Measurements from ENCODE around the gene RO60.

RO60 gene

GRCh38 chr1:193060406-193060805 is 994 bp downstream of the RO60 start:
- DNase-seq (ENCODE audit: low read depth in 2 of 3, low spot score in 2 of 3), result no peak

- no peak for DNase-seq (ENCODE audit: low read depth in 2 of 3, low spot score in 2 of 3)
Observed at GRCh38 chr1:193060938-193061337, 1.5 kb downstream of the RO60 start.

- DNase-seq (ENCODE audit: low read depth in 2 of 3, low spot score in 2 of 3), result no peak
Observed at GRCh38 chr1:193062698-193063463, 3.5 kb downstream of the RO60 start.

DNA sequence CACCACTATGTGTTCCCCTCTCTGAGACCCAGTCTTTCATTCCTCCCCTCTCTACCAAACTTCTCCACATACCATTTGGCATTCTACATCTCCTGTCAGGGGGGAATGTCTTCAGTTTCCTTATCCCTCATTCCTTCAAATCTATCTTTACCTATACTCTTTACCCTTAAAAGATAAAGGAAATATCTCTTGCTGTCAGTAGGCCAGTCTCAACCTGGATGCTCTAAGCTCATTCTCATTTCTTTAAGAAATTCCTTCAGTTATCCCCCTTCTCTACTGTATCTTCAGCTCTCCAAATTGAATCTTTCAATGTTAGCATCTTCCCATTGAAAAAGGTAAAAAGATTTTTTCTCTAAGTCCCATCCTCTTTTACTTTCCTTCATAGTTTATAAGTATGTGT is 6.5 kb downstream of the RO60 start:
- DNase-seq (ENCODE audit: low read depth in 2 of 3, low spot score in 2 of 3), result no peak

- no peak for DNase-seq (ENCODE audit: low read depth in 2 of 3, low spot score in 2 of 3)
Observed at GRCh38 chr1:193066606-193067005, 7.2 kb downstream of the RO60 start.

- no peak for DNase-seq (ENCODE audit: low read depth in 2 of 3, low spot score in 2 of 3)
Observed at GRCh38 chr1:193068013-193068412, 8.6 kb downstream of the RO60 start.

- DNase-seq (ENCODE audit: low read depth in 2 of 3, low spot score in 2 of 3), result no peak
Observed at GRCh38 chr1:193069748-193070385, 10.5 kb downstream of the RO60 start.

DNA sequence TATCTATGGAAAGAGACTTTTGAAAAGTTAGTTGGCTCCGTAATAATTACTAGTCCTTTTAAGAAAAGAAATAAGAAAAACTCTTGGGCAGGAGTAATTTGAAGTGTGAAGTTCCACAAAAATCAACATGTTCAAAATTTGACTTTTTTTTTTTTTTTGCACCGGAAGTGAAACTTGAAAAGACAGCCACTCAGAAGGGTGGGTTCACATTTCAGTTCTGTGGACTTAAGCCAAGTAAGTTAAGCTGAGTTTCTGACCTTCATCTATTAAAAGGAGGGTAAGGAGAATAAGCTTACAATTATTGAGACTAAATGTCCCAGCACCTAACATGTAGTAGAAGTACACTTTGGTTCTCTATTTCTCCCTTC is 11.0 kb downstream of the RO60 start:
- DNase-seq (ENCODE audit: low read depth in 2 of 3, low spot score in 2 of 3), result no peak

DNA sequence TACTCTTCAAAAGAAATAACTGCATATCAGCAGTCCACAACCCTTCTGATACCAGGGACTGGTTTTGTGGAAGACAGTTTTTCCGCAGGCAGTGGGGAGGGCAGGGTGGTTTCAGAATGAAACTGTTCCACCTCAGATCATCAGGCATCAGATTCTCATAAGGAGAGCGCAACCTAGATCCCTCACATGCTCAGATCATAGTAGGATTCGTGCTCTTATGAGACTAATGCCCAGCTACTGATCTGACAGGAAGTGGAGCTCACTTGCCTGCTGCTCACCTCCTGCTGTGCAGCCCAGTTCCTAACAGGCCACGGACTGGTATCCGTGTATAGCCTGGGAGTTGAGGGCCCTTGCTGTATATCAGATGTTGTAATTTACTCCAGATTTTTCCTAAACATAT is 11.5 kb downstream of the RO60 start:
- no peak for DNase-seq (ENCODE audit: low read depth in 2 of 3, low spot score in 2 of 3)

GRCh38 chr1:193077991-193078390 is 18.6 kb downstream of the RO60 start:
- DNase-seq (ENCODE audit: low read depth in 2 of 3, low spot score in 2 of 3), result no peak

DNA sequence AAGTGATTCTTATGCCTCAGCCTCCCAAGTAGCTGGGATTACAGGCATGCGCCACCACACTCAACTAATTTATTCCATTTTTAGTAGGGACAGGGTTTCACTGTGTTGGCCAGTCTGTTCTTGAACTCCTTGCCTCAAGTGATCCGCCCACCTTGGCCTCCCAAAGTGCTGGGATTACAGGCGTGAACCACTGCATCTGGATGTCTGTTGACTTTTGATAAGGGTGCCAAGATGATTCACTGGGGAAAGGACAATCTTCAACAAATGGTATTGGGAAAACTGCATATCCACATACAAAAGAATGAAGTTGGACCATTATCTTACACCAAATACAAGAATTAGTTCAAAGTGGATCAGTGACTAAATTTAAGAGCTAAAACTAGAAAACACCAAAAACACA is 19.8 kb downstream of the RO60 start:
- no peak for DNase-seq (ENCODE audit: low read depth in 2 of 3, low spot score in 2 of 3)

DNA sequence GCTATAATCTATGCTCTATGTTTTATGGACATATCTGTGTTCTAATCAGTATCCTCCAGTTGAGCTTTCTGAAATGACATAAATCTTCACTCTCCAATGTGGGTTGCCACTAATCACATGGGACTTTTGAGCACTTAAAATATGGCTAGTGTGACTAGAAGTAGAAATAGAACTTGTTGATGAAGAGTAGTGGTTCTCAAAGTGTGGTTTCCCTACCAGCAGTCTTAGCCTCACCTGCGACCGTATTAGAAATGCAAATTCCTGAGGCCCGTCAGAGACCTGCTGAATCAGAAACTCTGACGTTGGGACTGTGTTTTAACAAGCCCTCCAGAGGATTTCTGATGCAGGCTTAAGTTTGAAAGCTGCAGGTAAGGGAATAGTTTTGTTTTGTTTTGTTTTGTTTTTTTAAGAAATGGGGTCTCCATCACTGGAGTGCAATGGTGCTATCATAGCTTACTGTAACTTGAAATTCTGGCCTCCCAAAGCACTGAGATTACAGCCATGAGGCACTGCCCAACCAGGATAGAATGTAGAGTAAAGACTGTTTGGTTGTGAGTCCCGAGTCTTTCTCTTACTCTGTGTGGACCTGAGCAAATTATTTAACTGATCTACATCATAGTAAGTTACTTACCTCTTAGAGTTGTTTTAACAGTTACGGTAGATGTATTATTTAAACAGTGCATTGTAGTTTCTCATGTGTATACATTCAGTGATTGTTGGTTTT is 24.1 kb downstream of the RO60 start:
- no peak for DNase-seq (ENCODE audit: low read depth in 2 of 3, low spot score in 2 of 3)

- DNase-seq (ENCODE audit: low read depth in 2 of 3, low spot score in 2 of 3), result no peak
Observed at GRCh38 chr1:193085263-193085662, 25.9 kb downstream of the RO60 start.

DNA sequence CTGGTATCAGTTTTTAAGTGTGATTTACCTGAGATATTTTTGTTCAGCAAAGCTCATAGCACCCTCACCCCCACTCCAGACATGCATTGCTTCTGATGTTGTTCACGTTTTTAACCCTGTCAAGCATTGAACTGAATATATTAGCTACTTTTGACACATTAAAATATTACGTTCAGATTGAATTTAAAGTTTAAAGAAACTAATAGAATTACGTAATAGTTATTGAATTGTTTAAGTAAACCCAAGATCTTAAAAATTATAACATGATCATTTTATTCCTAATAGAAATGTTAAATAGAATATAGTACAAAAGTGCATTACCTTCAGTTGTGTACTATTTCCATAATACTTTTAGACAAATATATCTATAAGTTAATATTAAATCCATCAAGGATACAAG is 26.9 kb downstream of the RO60 start:
- no peak for DNase-seq (ENCODE audit: low read depth in 2 of 3, low spot score in 2 of 3)

GRCh38 chr1:193087893-193088292 is 28.5 kb downstream of the RO60 start:
- DNase-seq (ENCODE audit: low read depth in 2 of 3, low spot score in 2 of 3), result no peak

- DNase-seq (ENCODE audit: low read depth in 2 of 3, low spot score in 2 of 3), result no peak
Observed at GRCh38 chr1:193090865-193091264, 31.5 kb downstream of the RO60 start.

DNA sequence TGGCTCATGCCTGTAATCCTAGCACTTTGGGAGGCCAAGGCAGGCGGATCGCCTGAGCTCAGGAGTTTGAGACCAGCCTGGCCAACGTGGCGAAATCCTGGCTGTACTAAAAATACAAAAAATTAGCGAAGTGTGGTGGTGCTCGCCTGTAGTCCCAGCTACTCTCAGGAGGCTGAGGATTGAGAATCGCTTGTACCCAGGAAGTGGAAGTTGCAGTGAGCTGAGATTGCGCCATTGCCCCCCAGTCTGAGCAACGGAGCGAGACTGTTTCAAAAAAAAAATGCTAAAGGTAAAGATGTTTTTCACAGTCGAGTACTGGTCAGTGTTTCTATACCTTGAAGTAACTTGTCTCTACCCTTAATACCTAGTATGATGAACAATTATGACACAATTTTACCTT is 34.7 kb downstream of the RO60 start:
- DNase-seq (ENCODE audit: low read depth in 2 of 3, low spot score in 2 of 3), result no peak

DNA sequence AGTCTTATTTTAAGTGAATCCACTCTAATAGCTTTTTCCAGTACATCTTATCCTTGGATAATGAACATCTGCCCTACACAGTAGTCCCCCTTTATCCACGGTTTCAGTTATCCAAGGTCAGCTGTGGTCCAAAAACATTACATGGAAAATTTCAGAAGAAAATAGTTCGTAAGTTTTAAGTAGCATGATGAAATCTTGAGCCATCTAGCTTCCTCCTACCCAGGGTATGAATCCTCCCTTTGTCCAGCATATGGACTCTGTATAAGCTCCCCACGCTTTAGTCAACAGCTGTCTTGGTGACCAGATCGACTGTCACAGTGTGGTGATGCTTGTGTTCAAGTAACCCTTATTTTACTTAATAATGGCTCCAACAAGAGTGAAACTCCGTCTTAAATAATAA is 43.2 kb downstream of the RO60 start:
- no peak for DNase-seq (ENCODE audit: low read depth in 2 of 3, low spot score in 2 of 3)

- no peak for DNase-seq (ENCODE audit: low read depth in 2 of 3, low spot score in 2 of 3)
Observed at GRCh38 chr1:193103759-193104501, 44.5 kb downstream of the RO60 start.

GRCh38 chr1:193104502-193104906 is 45.1 kb downstream of the RO60 start:
- no peak for DNase-seq (ENCODE audit: low read depth in 2 of 3, low spot score in 2 of 3)

GRCh38 chr1:193104907-193105820 is 45.8 kb downstream of the RO60 start, which contains the start of gene GLRX2:
Gene GLRX2 (minus strand): TSS chr1:193105414. CDS start chr1:193105382, 32 bp downstream.
- peak; percentile 31 to 56 (median 49) for DNase-seq (ENCODE audit: low read depth in 2 of 3, low spot score in 2 of 3)
